Measurements from ENCODE around the gene GNAQ.
"Not testable (repeated sequence)": the region's sequence is repeated elsewhere in the genome, so short reads cannot be mapped to it uniquely, and the experiment has no call there.

Gene GNAQ

DNA sequence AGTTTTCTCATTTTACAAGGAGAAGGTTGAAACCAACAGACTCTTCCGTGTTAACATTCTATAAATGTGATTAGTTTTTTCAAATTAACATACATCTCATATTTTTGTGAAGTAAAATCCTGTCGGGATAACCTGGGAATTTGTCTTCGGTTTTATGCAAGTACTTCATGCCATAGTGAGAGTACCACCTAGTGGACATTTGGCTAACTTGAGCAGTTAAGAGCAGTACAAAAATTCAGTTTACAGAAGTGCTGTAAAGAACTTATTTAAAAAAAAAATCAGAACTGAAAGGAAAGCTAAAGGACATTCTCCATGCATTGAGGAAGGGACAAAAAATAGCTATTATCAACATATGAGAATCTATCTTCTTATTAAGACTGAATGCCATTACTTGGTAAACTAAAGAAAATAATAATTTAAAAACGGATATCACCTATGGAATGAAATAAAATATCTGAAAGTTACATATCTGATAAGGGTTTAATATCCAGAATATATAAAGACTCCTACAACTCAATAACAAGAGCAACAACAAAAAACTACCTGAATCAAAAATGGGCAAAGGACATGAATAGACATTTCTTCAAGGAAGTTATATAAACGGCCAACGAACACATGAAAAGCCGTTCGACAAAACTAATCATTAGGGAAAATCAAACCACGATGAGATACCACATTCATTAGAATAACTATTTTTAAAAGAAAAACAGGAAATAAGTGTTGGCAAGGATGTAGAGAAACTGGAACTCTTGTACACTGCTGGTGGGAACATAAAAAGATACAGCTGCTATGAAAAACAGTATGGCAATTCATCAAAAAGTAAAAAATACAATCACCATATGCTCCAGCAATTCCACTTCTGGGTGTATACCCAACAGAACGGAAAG is 266.5 kb downstream of the GNAQ start:
- no peak for DNase-seq

DNA sequence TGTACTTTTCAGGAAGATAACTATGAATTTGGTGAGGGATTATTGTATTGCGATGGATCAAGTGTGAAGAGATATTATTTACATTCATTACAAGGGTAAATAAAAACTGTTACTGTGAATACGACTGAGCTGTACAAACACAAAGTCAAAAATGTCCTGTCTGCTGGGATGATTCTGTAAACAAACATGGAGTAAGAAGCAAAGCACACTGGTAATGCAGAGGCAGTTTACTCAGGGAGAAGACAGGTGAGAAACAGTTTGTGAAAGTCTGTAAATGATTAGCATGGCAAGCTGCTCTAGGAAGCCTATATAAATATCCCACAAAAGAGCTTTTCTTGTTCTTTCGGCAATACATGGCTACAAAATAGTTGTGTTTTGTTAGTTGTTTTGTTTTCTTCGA is 268.0 kb downstream of the GNAQ start:
- DNase-seq = no peak

DNA sequence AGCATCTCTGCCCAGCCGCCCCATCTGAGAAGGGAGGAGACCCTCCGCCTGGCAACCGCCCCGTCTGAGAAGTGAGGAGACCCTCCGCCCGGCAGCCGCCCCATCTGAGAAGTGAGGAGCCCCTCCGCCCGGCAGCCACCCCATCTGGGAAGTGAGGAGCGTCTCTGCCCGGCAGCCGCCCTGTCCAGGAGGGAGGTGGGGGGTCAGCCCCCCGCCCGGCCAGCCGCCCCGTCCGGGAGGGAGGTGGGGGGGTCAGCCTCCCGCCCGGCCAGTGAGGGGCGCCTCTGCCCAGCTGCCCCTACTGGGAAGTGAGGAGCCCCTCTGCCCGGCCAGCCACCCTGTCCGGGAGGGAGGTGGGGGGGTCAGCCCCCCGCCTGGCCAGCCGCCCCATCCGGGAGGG is 270.7 kb downstream of the GNAQ start:
- not testable (repeated sequence) for DNase-seq

DNA sequence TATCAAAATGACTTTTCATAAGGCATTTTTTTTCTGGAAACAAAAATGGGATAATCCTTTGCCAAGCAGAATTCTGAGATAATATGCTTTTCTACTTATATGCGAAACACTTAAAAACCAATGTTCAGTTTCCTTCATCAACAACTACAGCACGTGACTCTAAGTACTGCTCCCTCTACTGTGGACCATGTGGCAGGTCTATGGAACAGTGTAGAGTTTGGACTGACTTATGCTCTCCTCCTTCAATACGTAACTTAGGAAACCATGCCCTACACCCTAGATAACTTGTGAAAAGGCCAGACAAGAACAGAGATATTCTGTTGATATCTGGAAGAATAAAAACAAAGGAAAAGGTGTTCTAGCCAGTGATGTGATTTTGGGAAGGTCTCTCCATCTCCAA is 272.2 kb downstream of the GNAQ start:
- no peak for DNase-seq

DNA sequence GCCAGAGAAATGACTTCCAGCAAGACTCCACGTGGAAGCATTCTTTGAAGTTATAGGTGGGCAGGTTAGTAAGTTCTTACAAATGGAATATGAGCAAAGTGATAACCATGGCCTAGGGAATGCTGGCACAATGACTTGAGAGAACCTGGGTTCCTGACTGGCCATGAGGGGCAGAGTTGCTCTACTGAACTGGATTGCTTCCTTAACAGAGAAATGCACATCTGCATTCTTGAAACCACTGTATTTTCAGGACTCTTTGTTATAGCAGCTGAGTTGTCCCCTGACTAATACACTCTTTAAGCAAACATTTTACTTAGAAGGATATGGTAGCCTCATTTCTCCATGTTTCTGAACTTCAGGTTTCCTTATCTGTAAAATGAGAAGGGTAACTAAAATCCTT is 275.2 kb downstream of the GNAQ start:
- DNase-seq = no peak

DNA sequence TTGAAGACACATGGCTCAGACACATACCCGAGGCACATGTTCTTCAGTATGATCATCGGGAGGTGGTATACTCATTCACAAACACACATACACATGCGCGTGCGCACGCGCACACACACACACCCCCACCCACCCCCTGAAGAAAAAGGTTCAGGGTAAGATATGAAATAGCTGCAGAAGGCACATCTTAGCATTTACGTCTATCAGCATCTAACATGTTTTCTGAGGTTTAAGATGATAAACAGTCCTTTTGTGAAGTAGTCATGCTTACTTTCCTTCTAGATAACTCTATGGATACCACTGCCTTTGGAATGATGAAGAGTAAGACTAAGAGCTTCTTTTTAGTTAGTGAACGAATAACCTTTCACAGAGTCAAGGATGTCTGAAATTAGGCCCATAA is 278.4 kb downstream of the GNAQ start:
- no peak for DNase-seq

DNA sequence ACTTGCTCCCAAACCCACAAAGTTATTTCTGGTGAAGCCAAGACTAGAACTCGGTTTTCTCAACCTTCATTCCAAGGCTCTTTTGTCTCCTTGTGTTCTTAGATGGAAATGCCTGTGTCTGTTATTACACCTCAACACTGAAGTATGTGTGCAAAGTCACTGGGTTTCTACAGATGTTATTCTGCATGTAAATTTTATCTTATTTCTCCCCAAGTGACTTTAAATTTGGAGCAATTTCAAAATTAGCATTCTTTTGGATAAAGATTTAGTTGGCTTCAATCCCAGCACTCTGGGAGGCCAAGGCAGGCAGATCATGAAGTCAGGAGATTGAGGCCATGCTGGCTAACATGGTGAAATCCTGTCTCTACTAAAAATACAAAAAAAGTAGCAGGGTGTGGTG is 279.1 kb downstream of the GNAQ start:
- no peak for DNase-seq

DNA sequence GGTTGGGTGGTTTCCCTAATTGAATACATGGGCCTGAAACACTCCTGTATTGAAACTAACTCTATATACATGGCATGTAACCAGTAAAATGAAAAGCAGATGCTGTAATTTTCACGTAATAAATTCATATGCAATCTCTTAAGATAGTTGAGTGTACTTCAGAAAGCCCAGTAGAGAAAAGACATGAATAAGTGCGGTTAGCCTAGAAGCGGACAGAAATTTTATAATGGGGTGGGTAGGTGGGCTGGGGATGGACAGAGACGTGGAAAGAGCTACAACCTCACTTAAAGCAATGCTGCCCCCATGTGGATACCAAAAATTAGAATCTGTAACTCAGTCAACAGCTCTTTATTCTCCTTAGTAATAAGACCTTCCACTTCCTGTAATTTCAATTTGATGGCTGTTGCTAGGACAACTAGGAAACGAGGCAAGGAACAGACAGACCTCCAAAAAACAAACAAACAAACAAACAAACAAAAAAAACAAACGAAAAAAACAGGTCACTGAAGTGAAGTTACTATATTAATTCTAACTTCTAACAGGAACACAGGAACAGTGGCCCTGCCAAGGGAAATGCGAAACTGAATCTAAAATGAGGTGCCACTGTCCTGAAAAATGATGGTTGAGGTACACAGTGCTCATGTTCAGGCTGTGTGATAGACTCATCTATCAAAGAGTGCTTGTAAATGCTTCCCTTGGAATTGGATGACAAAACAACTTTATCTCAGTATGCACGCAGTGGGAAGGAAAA is 280.1 kb downstream of the GNAQ start:
- DNase-seq = no peak

DNA sequence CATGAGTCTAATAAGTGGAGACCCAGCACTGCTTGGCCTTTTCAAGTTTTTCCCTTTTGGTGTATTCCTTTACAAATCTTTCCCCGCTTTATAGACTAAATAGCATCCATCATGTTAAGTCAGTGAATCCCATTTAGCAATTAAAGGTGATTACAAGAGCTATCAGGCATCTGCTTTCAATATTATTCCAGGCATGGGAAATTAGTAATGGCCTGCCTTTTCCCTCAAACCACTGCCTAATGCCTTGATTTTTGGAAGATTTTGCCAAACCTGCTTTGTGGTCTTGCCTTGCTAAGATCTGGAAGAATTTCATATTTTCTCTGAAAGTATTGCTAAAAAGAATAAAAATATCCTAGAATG is 280.6 kb downstream of the GNAQ start:
- no peak for DNase-seq

DNA sequence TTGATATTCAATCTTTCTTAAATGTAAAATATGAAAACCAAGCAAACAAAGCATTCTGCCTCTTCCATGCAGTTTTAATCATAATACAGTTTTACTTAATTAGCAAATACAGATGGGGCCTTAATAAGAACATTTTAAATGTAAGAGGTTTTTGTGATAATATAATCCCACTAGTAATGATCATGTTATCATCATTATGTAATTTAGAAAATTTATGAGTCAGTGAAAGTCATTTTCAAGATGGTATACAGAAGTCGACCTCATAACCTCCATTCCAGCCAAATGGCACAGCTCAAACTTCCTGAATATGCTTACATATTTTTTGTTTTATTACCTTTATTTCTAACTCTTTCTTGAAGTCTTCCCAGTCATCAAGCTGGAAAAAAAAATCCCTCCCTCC is 281.3 kb downstream of the GNAQ start:
- no peak for DNase-seq

DNA sequence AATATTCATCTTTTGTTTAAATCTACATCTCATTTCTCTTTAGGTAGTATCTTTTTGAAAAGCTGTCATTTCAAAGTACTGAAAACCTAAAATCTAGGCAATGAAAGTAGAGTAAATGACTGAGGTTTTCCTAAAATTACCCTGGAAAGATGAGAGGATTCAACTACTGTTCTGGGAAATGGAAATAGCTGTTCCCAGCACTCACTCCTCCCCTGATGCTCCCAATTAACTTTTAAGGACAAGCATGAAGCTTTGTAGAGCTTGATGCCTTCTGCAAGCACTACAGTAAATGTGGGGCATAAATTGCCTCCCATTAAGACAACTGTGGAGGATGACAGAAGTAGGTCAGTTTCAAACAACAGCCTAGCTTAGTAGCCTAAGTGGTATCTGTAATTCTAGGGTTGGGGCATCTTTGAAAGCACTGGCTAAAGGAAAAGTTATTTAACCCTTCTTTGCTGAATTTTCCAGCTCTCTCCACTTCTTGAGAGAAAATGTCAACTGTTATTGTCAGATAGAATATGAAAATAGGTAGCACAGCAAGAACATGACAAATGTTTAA is 283.3 kb downstream of the GNAQ start:
- DNase-seq = no peak

DNA sequence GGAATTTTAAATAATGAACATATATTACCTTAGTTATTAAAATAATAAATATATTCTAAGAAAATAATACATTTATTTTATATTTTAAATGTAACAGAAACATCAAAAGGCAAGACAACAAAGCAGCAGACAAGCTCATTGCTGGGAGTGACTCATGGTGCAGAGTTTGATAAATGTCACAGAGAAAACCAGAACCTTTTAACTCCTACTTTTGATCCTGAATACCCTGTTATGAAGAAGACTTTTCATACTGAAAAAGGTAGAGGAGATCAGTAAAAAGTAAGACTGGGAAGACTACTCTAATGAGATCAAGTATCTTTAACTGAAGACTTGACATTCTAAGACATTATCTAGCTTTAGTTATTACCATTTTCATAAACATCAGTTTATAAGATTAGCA is 284.4 kb downstream of the GNAQ start:
- no peak for DNase-seq

DNA sequence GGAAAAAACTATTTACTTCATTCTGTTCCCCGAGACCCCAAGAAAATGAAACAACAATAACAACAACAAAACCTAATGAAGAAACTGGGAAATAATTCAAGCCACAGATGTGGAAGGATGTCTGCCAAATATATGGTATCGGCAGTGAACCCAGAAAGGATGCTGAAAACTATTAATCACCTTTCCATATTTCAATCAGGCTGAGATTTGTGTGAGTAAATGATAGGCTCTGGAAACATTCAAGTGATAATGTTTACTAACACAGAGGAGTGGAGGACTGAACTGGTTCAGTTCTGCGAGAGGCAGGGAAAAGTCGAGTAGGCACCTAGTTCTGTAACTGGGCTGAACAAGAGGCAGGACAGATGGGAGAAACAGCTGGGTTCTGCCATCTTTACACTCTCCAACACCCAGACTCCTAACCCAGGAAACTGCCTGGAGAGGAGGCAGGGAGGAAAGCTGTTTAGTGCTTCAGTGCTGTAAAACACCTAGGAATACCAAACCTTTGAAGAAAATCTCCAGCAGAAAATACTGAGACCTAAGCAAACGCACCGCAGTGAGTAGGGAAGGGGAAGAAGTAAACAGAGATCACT is 286.7 kb downstream of the GNAQ start:
- no peak for DNase-seq

DNA sequence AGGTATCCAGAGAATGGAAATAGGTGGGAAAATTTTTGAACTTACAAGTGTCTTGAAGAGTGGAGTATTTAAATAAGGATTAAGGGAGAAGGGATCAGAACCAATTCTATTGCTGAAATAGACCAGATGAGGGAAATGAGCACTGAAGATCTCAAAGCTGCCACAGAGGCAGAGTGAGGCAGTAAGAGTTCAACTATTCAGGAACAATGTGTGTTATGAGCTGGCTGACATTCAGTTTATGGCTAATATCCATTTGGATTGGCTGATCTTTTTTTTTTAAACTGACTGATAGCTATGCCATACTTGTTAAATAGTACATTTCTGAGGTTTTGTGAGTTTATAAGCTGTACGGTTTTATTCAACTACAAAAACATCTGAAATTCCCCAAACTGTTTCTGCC is 288.2 kb downstream of the GNAQ start:
- no peak for DNase-seq

DNA sequence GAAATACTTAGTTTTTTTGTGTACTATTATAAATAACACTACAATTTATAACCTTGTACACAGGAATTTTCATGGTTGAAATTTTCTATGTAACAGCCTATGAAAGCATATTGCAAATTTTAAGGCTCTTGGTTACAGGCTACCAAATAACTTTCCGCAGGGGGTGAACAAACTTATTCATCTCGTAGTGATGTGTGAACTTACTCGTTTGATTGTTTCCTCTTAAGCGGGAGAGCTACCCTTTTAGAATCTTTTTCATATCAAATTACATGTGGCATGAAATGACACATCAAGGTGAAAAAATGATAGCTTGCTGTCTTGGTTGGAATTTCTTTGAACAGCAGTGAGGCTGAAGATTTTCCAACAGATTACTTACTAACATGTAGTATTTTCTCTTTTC is 292.7 kb downstream of the GNAQ start:
- DNase-seq = no peak

DNA sequence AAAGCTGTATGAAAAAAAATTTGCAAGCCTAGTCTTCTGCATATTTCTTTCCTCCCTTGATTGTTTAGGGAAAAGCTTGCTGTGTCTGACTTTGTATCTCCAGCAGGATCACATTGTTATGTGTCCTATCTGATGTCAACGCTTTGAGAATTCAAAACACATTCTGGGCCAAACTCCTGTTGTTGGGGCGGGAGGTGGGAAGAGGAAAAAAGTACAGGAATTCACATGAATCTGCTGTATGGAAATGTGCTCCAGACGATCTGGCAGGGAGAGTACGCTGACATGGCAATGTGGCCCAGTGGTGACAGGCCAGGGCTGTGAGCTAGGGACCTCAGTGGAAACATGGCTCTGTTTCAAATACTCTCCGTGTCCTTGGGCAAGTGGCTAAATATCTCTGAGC is 296.1 kb downstream of the GNAQ start:
- DNase-seq = no peak

DNA sequence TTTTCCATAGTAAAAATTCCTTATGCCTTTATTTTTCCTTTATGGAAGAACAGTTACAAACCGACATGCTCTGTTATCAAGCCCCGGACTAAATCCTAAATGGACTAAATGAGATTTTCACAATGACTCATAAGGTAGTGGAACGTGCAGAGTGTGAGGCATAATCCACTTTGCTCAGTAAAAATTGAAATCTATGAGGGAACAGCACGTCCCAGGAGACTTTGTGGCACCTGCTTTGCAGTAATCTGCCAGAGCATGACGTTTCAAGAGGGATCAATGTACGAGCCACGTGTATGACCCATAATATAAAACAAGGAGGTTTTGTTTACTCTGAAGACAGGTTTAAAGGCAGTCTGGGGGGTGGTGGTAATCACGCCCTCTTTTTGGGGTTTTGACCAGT is 299.7 kb downstream of the GNAQ start:
- no peak for DNase-seq

DNA sequence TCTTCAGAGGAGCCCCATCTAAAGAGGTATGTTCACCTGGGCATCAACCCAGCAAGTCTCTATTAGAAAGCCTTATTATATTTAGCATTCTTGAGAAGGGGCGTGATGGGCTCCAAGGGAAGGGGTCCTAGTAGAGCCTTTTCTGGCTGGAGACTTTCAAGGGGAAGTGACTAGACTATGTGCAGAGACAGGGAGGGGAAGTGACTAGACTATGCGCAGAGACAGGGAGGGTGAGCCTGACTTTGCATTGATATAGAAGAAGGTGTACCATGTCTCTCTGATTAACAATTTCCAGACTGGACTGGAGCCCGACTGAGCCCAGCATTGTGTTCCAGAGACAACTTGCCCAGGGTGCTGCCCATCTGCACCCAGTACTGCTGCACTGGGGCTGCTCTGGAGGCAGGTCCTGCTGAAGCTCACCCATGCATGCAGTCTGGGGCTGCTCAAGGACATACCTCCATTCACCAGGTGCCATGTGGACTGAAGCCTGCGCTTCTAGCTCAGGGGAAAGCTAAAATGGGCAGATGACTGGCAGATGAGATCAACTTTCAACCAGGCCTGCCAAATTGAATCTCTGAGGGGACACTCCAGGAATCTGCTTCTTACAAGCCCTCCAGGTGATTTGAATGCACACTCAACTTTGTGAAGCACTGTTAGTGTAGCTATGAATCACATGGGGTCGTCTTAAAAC is 300.5 kb downstream of the GNAQ start:
- no peak for DNase-seq

DNA sequence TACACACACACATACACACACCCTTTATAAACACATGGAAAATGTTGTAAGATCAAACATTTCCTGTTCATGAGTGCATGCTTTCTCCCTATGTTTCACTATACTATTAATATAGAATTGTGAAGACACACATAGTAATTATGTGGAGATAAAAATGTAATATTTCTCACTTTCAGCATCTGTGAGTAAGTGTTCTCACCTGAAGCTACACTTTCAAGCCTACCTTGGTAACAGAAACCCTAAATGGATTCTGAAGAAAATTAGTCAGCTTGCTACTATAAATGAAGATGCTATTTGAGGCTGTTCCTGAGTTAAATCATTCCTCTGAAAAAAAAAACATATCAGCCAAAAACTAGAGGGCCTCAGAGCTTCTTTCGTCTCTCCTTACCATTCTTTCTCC is 302.4 kb downstream of the GNAQ start:
- no peak for DNase-seq

DNA sequence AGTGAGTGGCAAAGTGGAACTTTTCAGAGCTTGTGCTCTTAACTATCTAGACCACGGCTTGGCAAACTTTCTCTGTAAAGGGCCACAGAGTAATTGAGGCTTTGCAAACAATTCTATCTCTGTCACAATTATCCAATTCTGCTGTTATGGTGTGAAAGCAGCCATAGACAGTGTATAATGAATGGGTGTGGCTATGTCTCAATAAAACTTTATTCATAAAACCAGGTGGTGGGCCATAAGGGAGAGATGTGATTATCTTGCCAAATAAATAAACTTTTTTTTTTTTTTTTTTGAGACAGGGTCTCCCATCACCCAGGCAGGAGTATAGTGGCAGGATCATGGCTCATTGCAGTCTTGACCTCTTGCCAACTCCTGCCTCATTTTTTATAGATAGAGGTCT is 304.8 kb downstream of the GNAQ start:
- no peak for DNase-seq

DNA sequence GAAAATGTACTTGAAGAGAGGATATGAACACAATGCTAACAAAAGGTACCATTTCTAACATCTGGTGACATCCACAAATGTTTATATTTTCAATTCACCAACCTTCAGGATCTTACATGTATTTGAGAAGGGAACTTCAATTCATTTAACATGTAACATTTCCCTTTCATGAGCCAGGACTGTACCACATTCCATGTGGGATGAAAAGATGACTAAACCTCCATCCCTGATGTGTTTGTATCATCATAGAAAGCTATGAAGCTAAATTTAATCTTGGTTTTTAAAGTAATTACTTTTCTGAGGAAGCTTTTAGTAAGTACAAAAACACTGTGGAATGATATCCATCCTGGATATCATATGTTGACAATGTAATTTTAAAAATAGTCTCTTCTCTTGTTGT is 305.3 kb downstream of the GNAQ start:
- no peak for DNase-seq

DNA sequence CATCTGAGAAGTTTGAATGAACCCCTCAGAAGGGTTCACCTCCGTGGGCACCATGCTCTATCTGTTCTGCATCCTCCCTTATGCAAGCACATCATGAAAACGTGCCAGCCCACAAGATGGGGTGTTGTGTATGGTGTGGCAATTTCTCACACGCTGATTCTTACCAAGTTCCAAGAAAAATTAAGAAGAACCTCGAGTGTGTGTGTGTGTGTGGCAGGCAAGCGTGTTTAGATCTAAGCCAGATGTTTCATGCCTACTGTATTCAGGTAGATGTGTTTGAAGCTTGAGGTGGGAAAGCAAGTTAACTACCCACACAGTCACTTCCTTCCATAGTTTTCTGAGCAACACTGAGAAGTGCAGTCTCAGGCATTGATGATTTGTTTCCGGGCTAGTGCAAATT is 305.8 kb downstream of the GNAQ start:
- DNase-seq = no peak

DNA sequence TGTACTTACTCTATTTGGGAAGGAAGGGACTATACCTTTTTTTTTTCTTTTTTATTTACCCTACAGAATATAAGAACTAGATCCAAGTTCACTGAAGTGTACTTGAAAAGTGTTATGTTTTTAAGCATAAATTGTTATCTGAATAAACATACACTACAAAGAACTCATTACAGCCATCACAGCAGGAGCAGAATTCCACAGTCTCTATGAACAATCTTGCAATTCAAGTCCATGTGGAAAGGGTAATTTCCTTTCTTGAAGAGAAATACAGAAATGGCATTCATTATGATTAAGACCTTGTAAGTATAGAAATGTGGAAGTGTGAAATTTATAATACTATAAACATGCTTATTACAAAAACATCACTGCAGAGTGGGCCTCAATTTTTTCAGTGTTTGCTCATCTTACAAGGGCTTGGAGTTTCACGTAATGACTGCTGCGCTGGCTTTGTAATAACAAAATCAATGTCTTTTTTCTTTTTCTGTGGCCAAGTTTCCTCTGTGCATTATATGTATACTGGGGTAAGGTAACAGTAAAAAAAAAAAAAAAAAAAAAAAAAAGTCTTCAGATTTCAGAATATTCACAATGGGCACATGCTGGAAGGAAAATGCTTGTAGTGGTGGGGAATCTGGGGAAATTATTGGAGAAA is 306.4 kb downstream of the GNAQ start:
- no peak for DNase-seq
